Type B pancreatic cell (in vitro differentiated cells): ENCODE results near the gene NDFIP2. TPM values are rescaled to one million over a fixed set of nuclear protein-coding genes. Genes with fewer than 3 reads are reported as not detected.

ENCODE experiments used
- DNase-seq: peaks from one replicate; pipeline ENCODE4 v3.0.0; 2021; ENCODE audit warnings: mixed read lengths; ENCODE audit not compliant: unreplicated experiment; ENCODE audit errors: extremely low spot score
- H3K27ac Mint-ChIP-seq: 2 replicates; pipeline ENCODE4 v1.8.0; 2021; ENCODE audit warnings: mild to moderate bottlenecking, mixed read lengths
- H3K27me3 Mint-ChIP-seq: 2 replicates; pipeline ENCODE4 v1.8.0; 2021; ENCODE audit warnings: mixed read lengths
- H3K36me3 Mint-ChIP-seq: 2 replicates; pipeline ENCODE4 v1.8.0; 2021; ENCODE audit warnings: mixed read lengths
- H3K4me1 Mint-ChIP-seq: one replicate; pipeline ENCODE4 v1.8.0; 2021; ENCODE audit warnings: mixed read lengths; ENCODE audit not compliant: unreplicated experiment
- H3K4me3 Mint-ChIP-seq: 2 replicates; pipeline ENCODE4 v1.8.0; 2021; ENCODE audit warnings: mild to moderate bottlenecking, mixed read lengths
- H3K9me3 Mint-ChIP-seq: 2 replicates; pipeline ENCODE4 v1.8.0; 2021; ENCODE audit warnings: mixed read lengths
- CTCF ChIP-seq: fragments of 200-600 bp; sonication (generic); conservative IDR thresholded peaks from 2 replicates; pipeline ENCODE4 v1.5.0; 2021; ENCODE audit warnings: antibody characterized with exemption, mild to moderate bottlenecking
- total RNA-seq: library from RNA; stranded (reverse); gene quantifications from 2 replicates; pipeline ENCODE4 v1.2.1, GENCODE V29; 2021; ENCODE audit warnings: low replicate concordance

NDFIP2 gene
- total RNA-seq, 1 donor from 2014 or later = 41.7 TPM

DNA sequence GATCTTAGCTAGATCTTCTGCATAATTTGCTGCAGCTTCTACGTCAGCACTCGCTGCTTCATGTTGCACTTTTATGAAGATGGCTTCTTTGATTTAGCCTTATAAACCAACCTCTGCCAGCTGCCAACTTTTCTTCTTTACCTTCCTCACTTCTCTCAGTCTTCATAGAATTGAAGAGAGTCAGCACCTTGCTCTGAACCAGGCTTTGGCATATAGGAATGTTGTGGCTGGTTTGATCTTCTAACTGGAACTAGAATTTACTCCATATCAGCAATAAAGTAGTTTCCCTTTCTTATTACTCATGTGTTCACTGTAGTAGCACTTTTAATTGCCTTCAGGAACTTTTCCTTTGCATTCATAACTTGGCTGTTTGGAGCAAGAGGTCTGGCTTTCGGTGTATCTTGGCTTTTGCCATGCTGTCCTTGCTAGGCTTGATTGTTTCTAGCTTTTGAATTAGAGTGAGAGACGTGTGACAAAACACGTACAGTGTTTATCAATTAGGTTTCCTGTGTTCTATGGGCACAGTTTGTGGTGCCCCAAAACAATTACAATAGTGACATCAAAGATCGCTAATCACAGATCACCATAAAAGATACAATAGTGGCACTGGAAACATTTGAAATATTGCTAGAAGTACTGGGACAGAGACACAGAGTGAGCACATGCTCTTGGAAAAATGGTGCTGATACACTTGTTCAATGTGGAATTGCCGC lies 50.7 kb downstream of the NDFIP2 start:
- no peak for DNase-seq
- Mint-ChIP-seq H3K4me3 (no peak overlapping the region), H3K4me1 (no peaks in the 10 kb centered on the region), H3K27me3 (no peaks in the 10 kb centered on the region), H3K27ac (no peak overlapping the region), H3K9me3 (no peaks in the 10 kb centered on the region), H3K36me3 (peaks cover 15% of the 10 kb centered on the region)
- TF ChIP-seq CTCF = no peak

GRCh38 chr13:79532576-79532975 lies 51.6 kb downstream of the NDFIP2 start:
- Mint-ChIP-seq H3K27ac (no peak overlapping the region), H3K36me3 (peaks cover 15% of the 10 kb centered on the region), H3K4me3 (no peak overlapping the region), H3K4me1 (no peaks in the 10 kb centered on the region), H3K9me3 (no peaks in the 10 kb centered on the region), H3K27me3 (no peaks in the 10 kb centered on the region)
- DNase-seq = no peak
- no peak for TF ChIP-seq CTCF

- Mint-ChIP-seq H3K4me3 (no peak overlapping the region), H3K36me3 (peaks cover 22% of the 10 kb centered on the region), H3K4me1 (no peaks in the 10 kb centered on the region), H3K27ac (no peak overlapping the region), H3K27me3 (no peaks in the 10 kb centered on the region), H3K9me3 (no peaks in the 10 kb centered on the region)
- no peak for TF ChIP-seq CTCF
- no peak for DNase-seq
Observed at GRCh38 chr13:79533781-79534400, 52.9 kb downstream of the NDFIP2 start.

DNA sequence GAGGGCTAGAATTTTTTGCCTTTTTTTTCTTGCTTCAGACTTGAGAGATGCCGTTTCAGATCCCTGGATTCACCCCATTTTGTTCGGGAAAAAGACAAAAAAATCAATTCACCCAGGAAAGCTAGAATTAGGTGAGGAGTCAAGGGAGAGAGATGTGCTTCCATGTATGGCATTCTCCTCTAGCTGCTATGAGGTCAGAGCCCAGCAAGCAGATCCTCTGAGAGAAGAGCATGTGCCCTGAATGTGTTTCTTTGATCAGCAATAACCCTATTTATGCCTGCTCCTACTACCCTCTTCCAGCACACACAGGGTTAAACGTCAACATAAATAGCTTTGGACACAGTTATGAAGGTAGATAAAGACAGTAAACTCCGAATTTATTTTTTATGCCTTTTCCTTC lies 53.6 kb downstream of the NDFIP2 start:
- Mint-ChIP-seq H3K9me3 (no peaks in the 10 kb centered on the region), H3K4me1 (no peaks in the 10 kb centered on the region), H3K4me3 (no peak overlapping the region), H3K27me3 (no peaks in the 10 kb centered on the region), H3K27ac (no peak overlapping the region), H3K36me3 (peaks cover 22% of the 10 kb centered on the region)
- no peak for TF ChIP-seq CTCF
- no peak for DNase-seq

GRCh38 chr13:79538757-79539156 lies 57.8 kb downstream of the NDFIP2 start:
- TF ChIP-seq CTCF = no peak
- no peaks in the 10 kb centered on the region for H3K4me1 Mint-ChIP-seq
- H3K27me3 Mint-ChIP-seq = no peaks in the 10 kb centered on the region
- no peaks in the 10 kb centered on the region for H3K9me3 Mint-ChIP-seq
- no peak for DNase-seq
- H3K36me3 Mint-ChIP-seq = peaks cover 11% of the 10 kb centered on the region
- no peak overlapping the region for H3K4me3 Mint-ChIP-seq
- no peak overlapping the region for H3K27ac Mint-ChIP-seq
